Measurements from ENCODE around the gene IL1A.

The IL1A gene

GRCh38 chr2:112803691-112804521, 19.6 kb upstream of the IL1A start:
- Histone ChIP-seq H2AFZ (ENCODE audit: low read length) (no peak overlapping the region), H3K4me2 (ENCODE audit: low read length) (no peak overlapping the region), H3K4me3 (ENCODE audit: low read depth, low read length, poor library complexity, severe bottlenecking) (no peak overlapping the region), H3F3A (ENCODE audit: insufficient read depth, low read length) (no peaks in the 10 kb centered on the region), H4K20me1 (ENCODE audit: insufficient read depth, low read length) (no peaks in the 10 kb centered on the region), H3K27ac (ENCODE audit: low read depth, low read length, poor library complexity, severe bottlenecking) (no peak overlapping the region), H3K9me3 (ENCODE audit: low read length) (peaks cover 3% of the 10 kb centered on the region; the same call in 1 of the 2 replicates), H3K9ac (ENCODE audit: low read length) (no peak overlapping the region), H3K79me2 (ENCODE audit: insufficient read depth, low read length) (no peaks in the 10 kb centered on the region), H3K4me1 (ENCODE audit: insufficient read depth, low read length, severe bottlenecking) (no peaks in the 10 kb centered on the region), H3K27me3 (ENCODE audit: insufficient read depth, low read length) (no peaks in the 10 kb centered on the region), H3K9me2 (ENCODE audit: low read depth, low read length) (no peaks in the 10 kb centered on the region), H3K36me3 (ENCODE audit: insufficient read depth, low read length) (no peaks in the 10 kb centered on the region)
- TF ChIP-seq, protein P1, sequence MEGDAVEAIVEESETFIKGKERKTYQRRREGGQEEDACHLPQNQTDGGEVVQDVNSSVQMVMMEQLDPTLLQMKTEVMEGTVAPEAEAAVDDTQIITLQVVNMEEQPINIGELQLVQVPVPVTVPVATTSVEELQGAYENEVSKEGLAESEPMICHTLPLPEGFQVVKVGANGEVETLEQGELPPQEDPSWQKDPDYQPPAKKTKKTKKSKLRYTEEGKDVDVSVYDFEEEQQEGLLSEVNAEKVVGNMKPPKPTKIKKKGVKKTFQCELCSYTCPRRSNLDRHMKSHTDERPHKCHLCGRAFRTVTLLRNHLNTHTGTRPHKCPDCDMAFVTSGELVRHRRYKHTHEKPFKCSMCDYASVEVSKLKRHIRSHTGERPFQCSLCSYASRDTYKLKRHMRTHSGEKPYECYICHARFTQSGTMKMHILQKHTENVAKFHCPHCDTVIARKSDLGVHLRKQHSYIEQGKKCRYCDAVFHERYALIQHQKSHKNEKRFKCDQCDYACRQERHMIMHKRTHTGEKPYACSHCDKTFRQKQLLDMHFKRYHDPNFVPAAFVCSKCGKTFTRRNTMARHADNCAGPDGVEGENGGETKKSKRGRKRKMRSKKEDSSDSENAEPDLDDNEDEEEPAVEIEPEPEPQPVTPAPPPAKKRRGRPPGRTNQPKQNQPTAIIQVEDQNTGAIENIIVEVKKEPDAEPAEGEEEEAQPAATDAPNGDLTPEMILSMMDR (IDR thresholded peaks at IDR 0.05; ENCODE audit: low read length) = no peak
- TF ChIP-seq EZH2 (IDR thresholded peaks at IDR 0.05; ENCODE audit: borderline replicate concordance, low read length) = no peak

DNA sequence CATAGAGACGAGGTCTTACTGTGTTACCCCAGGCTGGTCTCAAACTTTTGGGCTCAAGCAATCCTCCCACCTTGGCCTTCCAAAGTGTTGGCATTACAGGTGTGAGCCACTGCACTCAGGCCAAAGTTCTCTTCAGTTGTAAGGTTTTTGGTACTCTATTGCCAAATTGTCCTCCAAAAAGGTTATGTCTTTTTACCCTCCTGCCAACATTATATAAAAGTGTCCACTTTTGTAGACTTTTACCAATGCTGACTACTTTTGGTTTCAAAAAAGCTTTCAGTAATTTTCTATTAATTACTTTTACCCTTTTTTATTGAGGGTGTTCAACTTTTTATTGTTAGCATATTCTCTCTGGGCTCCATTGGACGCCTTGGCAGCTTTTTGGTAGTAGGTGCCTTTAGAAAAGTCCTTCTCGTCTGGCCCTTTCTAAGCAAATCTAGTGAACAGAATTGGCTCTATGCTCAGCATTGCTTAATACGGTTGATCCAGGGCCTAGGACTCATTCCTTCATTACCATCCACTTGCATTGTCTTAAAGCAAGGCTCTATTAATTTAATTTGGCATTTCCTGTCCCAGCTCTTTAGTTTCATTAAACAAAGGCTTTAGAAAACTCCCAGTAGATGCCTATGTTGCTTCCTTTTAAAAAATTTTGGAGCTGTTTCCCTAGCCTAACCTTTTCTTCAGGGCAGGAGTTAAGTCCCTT, 16.7 kb upstream of the IL1A start:
- no peak overlapping the region for H3K4me2 ChIP-seq (ENCODE audit: low read length)
- no peaks in the 10 kb centered on the region for H3K9me2 ChIP-seq (ENCODE audit: low read depth, low read length)
- H3K9me3 ChIP-seq (ENCODE audit: low read length) = no peaks in the 10 kb centered on the region
- no peaks in the 10 kb centered on the region for H3F3A ChIP-seq (ENCODE audit: insufficient read depth, low read length)
- H4K20me1 ChIP-seq (ENCODE audit: insufficient read depth, low read length) = no peaks in the 10 kb centered on the region
- no peaks in the 10 kb centered on the region for H3K4me1 ChIP-seq (ENCODE audit: insufficient read depth, low read length, severe bottlenecking)
- no peak for TF ChIP-seq EZH2 (IDR thresholded peaks at IDR 0.05; ENCODE audit: borderline replicate concordance, low read length)
- TF ChIP-seq, protein P1 (IDR thresholded peaks at IDR 0.05; ENCODE audit: low read length) = no peak
- no peak overlapping the region for H3K4me3 ChIP-seq (ENCODE audit: low read depth, low read length, poor library complexity, severe bottlenecking)
- H3K36me3 ChIP-seq (ENCODE audit: insufficient read depth, low read length) = no peaks in the 10 kb centered on the region
- H3K27me3 ChIP-seq (ENCODE audit: insufficient read depth, low read length) = no peaks in the 10 kb centered on the region
- no peak overlapping the region for H3K27ac ChIP-seq (ENCODE audit: low read depth, low read length, poor library complexity, severe bottlenecking)
- no peaks in the 10 kb centered on the region for H3K79me2 ChIP-seq (ENCODE audit: insufficient read depth, low read length)
- H3K9ac ChIP-seq (ENCODE audit: low read length) = no peak overlapping the region
- no peak overlapping the region for H2AFZ ChIP-seq (ENCODE audit: low read length)

DNA sequence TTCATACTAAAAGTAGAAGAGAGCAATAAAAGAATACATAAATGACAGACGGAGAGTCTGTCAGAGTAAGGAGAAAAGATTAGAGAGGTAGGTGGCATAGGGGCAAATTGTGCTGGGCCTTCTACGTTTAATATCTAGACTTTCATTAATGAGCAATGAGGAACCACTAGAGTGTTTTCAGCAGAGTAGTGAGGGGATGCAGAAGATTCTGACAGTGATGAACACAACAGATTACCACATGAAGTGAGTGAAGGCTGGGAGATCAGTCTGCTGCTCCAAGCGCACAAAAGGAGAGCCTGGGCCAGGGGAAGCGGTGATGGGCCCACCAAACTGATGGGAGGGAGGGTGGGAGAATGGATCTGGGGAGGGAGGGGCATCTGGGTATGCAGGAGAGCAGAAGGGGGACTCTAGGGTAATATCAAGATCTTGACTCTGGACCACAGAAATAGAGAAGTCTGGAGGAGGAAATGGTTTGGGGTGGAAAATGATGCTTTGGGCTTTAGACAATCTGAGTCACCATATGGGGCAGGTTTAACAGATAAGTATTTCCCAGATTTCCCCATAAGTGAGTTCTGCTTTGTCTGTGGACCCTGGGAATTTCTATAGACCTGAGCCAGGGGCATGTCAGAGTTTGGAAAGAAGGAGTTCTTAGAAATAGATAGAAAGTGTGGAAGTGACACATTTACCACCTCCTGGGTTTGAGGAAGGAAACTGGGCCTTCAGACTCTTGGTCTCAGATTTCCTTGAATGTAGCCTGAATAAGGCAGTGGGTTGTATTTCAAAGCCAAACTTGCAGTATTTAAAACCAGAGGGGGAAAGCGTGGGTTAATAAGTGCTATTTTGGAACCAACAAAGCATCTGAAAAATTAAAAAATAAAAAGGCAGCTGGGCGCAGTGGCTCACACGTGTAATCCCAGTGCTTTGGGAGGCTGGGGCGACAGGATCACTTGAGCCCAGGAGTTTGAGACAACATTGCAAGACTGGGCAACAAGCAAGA, 15.0 kb upstream of the IL1A start:
- no peaks in the 10 kb centered on the region for H3K79me2 ChIP-seq (ENCODE audit: insufficient read depth, low read length)
- no peaks in the 10 kb centered on the region for H3K36me3 ChIP-seq (ENCODE audit: insufficient read depth, low read length)
- H3K4me1 ChIP-seq (ENCODE audit: insufficient read depth, low read length, severe bottlenecking) = peaks cover 2% of the 10 kb centered on the region
- no peak overlapping the region for H3K27ac ChIP-seq (ENCODE audit: low read depth, low read length, poor library complexity, severe bottlenecking)
- no peaks in the 10 kb centered on the region for H4K20me1 ChIP-seq (ENCODE audit: insufficient read depth, low read length)
- H3K27me3 ChIP-seq (ENCODE audit: insufficient read depth, low read length) = no peaks in the 10 kb centered on the region
- no peak overlapping the region for H3K4me2 ChIP-seq (ENCODE audit: low read length)
- H3K4me3 ChIP-seq (ENCODE audit: low read depth, low read length, poor library complexity, severe bottlenecking) = no peak overlapping the region
- H3K9me2 ChIP-seq (ENCODE audit: low read depth, low read length) = no peaks in the 10 kb centered on the region
- no peak overlapping the region for H3K9ac ChIP-seq (ENCODE audit: low read length)
- no peak for TF ChIP-seq EZH2 (IDR thresholded peaks at IDR 0.05; ENCODE audit: borderline replicate concordance, low read length)
- TF ChIP-seq, protein P1 (IDR thresholded peaks at IDR 0.05; ENCODE audit: low read length) = no peak
- H3K9me3 ChIP-seq (ENCODE audit: low read length) = no peaks in the 10 kb centered on the region
- no peak overlapping the region for H2AFZ ChIP-seq (ENCODE audit: low read length)
- H3F3A ChIP-seq (ENCODE audit: insufficient read depth, low read length) = no peaks in the 10 kb centered on the region

Measured in OCI-LY1 (cell line).